CD4-positive, CD25-positive, alpha-beta regulatory T cell (primary cell): ENCODE data around the gene TDRD10. TPM values are rescaled to one million over a fixed set of nuclear protein-coding genes. Genes with fewer than 3 reads are reported as not detected.
A peak's percentile ranks its signal among the peaks of the same experiment; 100 is the strongest.

Source experiments
- ATAC-seq, 2 donors: fragments of 150-1000 bp; cut with Tn5 transposase; one replicate each; pipeline ENCODE4 v1.10.0; 2021; ENCODE audit warnings: low read depth in 2 of 2, moderate number of reproducible peaks in 2 of 2, moderate library complexity in 1 of 2
- DNase-seq, 3 donors: peaks; one replicate each; pipeline versions ENCODE4 v3.0.0 to v3.0.0-alpha.2; 2012 to 2022; ENCODE audit warnings: mixed read lengths in 1 of 3
- H3K27ac ChIP-seq: one replicate; pipeline ENCODE4 v1.7.0; 2013; ENCODE audit warnings: mild to moderate bottlenecking, low read length; ENCODE audit not compliant: insufficient read depth, poor library complexity, severe bottlenecking
- H3K27me3 ChIP-seq: one replicate; pipeline ENCODE4 v1.7.0; 2013; ENCODE audit warnings: low read length; ENCODE audit not compliant: control insufficient read depth, insufficient read depth
- H3K36me3 ChIP-seq: one replicate; pipeline ENCODE4 v1.7.0; 2013; ENCODE audit warnings: mild to moderate bottlenecking, low read length, moderate library complexity; ENCODE audit not compliant: control insufficient read depth, insufficient read depth
- H3K4me1 ChIP-seq: 2 replicates; pipeline ENCODE4 v1.7.0; 2013; ENCODE audit warnings: mild to moderate bottlenecking, low read length; ENCODE audit not compliant: insufficient read depth, control insufficient read depth, poor library complexity, severe bottlenecking
- H3K4me3 ChIP-seq: one replicate; pipeline ENCODE4 v1.7.0; 2013; ENCODE audit warnings: low read depth, mild to moderate bottlenecking, low read length, moderate library complexity
- H3K9me3 ChIP-seq, 2 experiments: 1 replicate in 1 of 2; 2 replicates in 1 of 2; pipeline ENCODE4 v1.7.0; 2013; ENCODE audit warnings: low read length in 2 of 2, mild to moderate bottlenecking in 1 of 2, moderate library complexity in 1 of 2; ENCODE audit not compliant: control insufficient read depth in 2 of 2
- H3K27ac Mint-ChIP-seq, 3 donors: one replicate each; pipeline ENCODE4 v1.8.0; 2020 to 2022; ENCODE audit warnings: mild to moderate bottlenecking in 3 of 3, mixed read lengths in 3 of 3, moderate library complexity in 2 of 3
- H3K27me3 Mint-ChIP-seq: one replicate; pipeline ENCODE4 v1.8.0; 2022; ENCODE audit warnings: mild to moderate bottlenecking, mixed read lengths
- H3K36me3 Mint-ChIP-seq: one replicate; pipeline ENCODE4 v1.8.0; 2020; ENCODE audit warnings: mixed read lengths
- H3K4me1 Mint-ChIP-seq, 4 donors: one replicate each; pipeline ENCODE4 v1.8.0; 2020 to 2022; ENCODE audit warnings: mixed read lengths in 4 of 4, mild to moderate bottlenecking in 1 of 4
- H3K4me3 Mint-ChIP-seq, 4 donors: one replicate each; pipeline ENCODE4 v1.8.0; 2020 to 2022; ENCODE audit warnings: mild to moderate bottlenecking in 4 of 4, mixed read lengths in 4 of 4, moderate library complexity in 3 of 4
- H3K9me3 Mint-ChIP-seq, 7 donors: one replicate each; pipeline ENCODE4 v1.8.0; 2020 to 2022; ENCODE audit warnings: mixed read lengths in 7 of 7, mild to moderate bottlenecking in 3 of 7, moderate library complexity in 2 of 7
- polyA plus RNA-seq, 4 donors: library from polyadenylated mRNA; unstranded; fragments of 300-500 nt; fragmentation: Illumina TruSeq; gene quantifications; one replicate each; pipeline ENCODE4 v1.2.3, GENCODE V29; 2021
- total RNA-seq: library from RNA; stranded (reverse); gene quantifications from one replicate; pipeline ENCODE4 v1.2.3, GENCODE V29; 2022

TDRD10 gene
- total and polyA plus RNA-seq, 5 donors from 2014 or later: not detected

GRCh38 chr1:154539486-154540483 lies 37.8 kb downstream of the TDRD10 start:
- H3K27ac ChIP-seq: no peak overlapping the region
- peaks cover 30% of the 10 kb centered on the region for H3K27me3 Mint-ChIP-seq
- no peaks in the 10 kb centered on the region for H3K9me3 Mint-ChIP-seq
- H3K4me3 ChIP-seq: no peak overlapping the region
- H3K27ac Mint-ChIP-seq: no peak overlapping the region
- H3K36me3 Mint-ChIP-seq: no peaks in the 10 kb centered on the region
- ATAC-seq (no peak), DNase-seq (no peak)
- no peaks in the 10 kb centered on the region for H3K36me3 ChIP-seq
- no peaks in the 10 kb centered on the region for H3K4me1 ChIP-seq
- peaks cover 0 to 3% (median 0%) of the 10 kb centered on the region in 4 donors for H3K4me1 Mint-ChIP-seq
- H3K9me3 ChIP-seq: no peaks in the 10 kb centered on the region
- no peak overlapping the region for H3K4me3 Mint-ChIP-seq
- peaks cover under 1% of the 10 kb centered on the region for H3K27me3 ChIP-seq

- H3K27ac Mint-ChIP-seq: no peak overlapping the region
- H3K4me3 Mint-ChIP-seq: no peak overlapping the region
- Histone ChIP-seq H3K36me3 (no peaks in the 10 kb centered on the region), H3K4me1 (no peaks in the 10 kb centered on the region), H3K9me3 (no peaks in the 10 kb centered on the region), H3K27me3 (no peaks in the 10 kb centered on the region), H3K27ac (no peak overlapping the region), H3K4me3 (no peak overlapping the region)
- no peaks in the 10 kb centered on the region for H3K9me3 Mint-ChIP-seq
- ATAC-seq (no peak), DNase-seq (no peak)
- H3K36me3 Mint-ChIP-seq: no peaks in the 10 kb centered on the region
- peaks cover 0 to 3% (median 0%) of the 10 kb centered on the region in 4 donors for H3K4me1 Mint-ChIP-seq
- peaks cover 19% of the 10 kb centered on the region for H3K27me3 Mint-ChIP-seq
Observed at GRCh38 chr1:154541231-154541630, 39.2 kb downstream of the TDRD10 start.

- ATAC-seq (peak; percentile 62 to 69), DNase-seq (peak; percentile 16 to 62 (median 41))
- peaks cover 19% of the 10 kb centered on the region for H3K36me3 Mint-ChIP-seq
- Histone ChIP-seq H3K27ac (no peak overlapping the region), H3K4me3 (no peak overlapping the region), H3K9me3 (no peaks in the 10 kb centered on the region), H3K4me1 (no peaks in the 10 kb centered on the region), H3K27me3 (no peaks in the 10 kb centered on the region), H3K36me3 (peaks cover 31% of the 10 kb centered on the region)
- H3K4me1 Mint-ChIP-seq: peaks cover 5 to 30% (median 12%) of the 10 kb centered on the region in 4 donors
- peak overlapping the region in 1 of 3 donors; percentile 65 for H3K27ac Mint-ChIP-seq
- no peaks in the 10 kb centered on the region for H3K9me3 Mint-ChIP-seq
- no peak overlapping the region for H3K4me3 Mint-ChIP-seq
- peaks cover 4% of the 10 kb centered on the region for H3K27me3 Mint-ChIP-seq
Observed at GRCh38 chr1:154546264-154547063, 44.4 kb downstream of the TDRD10 start.

GRCh38 chr1:154547105-154547732 lies 45.2 kb downstream of the TDRD10 start:
- H3K27ac ChIP-seq: no peak overlapping the region
- ATAC-seq (no peak), DNase-seq (no peak)
- no peaks in the 10 kb centered on the region for H3K4me1 ChIP-seq
- H3K27me3 ChIP-seq: no peaks in the 10 kb centered on the region
- no peaks in the 10 kb centered on the region for H3K9me3 ChIP-seq
- H3K4me3 ChIP-seq: no peak overlapping the region
- H3K36me3 ChIP-seq: peaks cover 38% of the 10 kb centered on the region
- peak overlapping the region in 2 of 3 donors; percentile 31 to 69 for H3K27ac Mint-ChIP-seq
- no peaks in the 10 kb centered on the region for H3K9me3 Mint-ChIP-seq
- H3K36me3 Mint-ChIP-seq: peaks cover 19% of the 10 kb centered on the region
- no peak overlapping the region for H3K4me3 Mint-ChIP-seq
- H3K4me1 Mint-ChIP-seq: peaks cover 5 to 28% (median 12%) of the 10 kb centered on the region in 4 donors
- H3K27me3 Mint-ChIP-seq: peaks cover 4% of the 10 kb centered on the region

GRCh38 chr1:154548028-154548427 lies 46.0 kb downstream of the TDRD10 start:
- Mint-ChIP-seq H3K4me3 (no peak overlapping the region), H3K27ac (peak overlapping the region in 1 of 3 donors; percentile 31), H3K36me3 (peaks cover 24% of the 10 kb centered on the region), H3K27me3 (peaks cover 4% of the 10 kb centered on the region), H3K4me1 (peaks cover 5 to 28% (median 12%) of the 10 kb centered on the region in 4 donors), H3K9me3 (no peaks in the 10 kb centered on the region)
- ATAC-seq (no peak), DNase-seq (no peak)
- H3K27ac ChIP-seq: no peak overlapping the region
- peaks cover 46% of the 10 kb centered on the region for H3K36me3 ChIP-seq
- no peaks in the 10 kb centered on the region for H3K4me1 ChIP-seq
- H3K9me3 ChIP-seq: no peaks in the 10 kb centered on the region
- H3K27me3 ChIP-seq: no peaks in the 10 kb centered on the region
- no peak overlapping the region for H3K4me3 ChIP-seq

GRCh38 chr1:154549202-154549770 lies 47.3 kb downstream of the TDRD10 start:
- no peak overlapping the region for H3K27ac ChIP-seq
- peaks cover 58% of the 10 kb centered on the region for H3K36me3 ChIP-seq
- Mint-ChIP-seq H3K4me3 (peak overlapping the region in 1 of 4 donors; percentile 22), H3K27me3 (no peaks in the 10 kb centered on the region), H3K4me1 (peaks cover 5 to 28% (median 18%) of the 10 kb centered on the region in 4 donors), H3K9me3 (no peaks in the 10 kb centered on the region), H3K27ac (peak overlapping the region in 2 of 3 donors; percentile 62 to 65), H3K36me3 (peaks cover 35% of the 10 kb centered on the region)
- no peaks in the 10 kb centered on the region for H3K9me3 ChIP-seq
- H3K27me3 ChIP-seq: no peaks in the 10 kb centered on the region
- no peak overlapping the region for H3K4me3 ChIP-seq
- ATAC-seq (no peak), DNase-seq (no peak)
- no peaks in the 10 kb centered on the region for H3K4me1 ChIP-seq

- Mint-ChIP-seq H3K27ac (peak overlapping the region in 1 of 3 donors; percentile 42), H3K9me3 (no peaks in the 10 kb centered on the region), H3K4me1 (peaks cover 7 to 34% (median 20%) of the 10 kb centered on the region in 4 donors), H3K4me3 (peak overlapping the region in 1 of 4 donors; percentile 3), H3K36me3 (peaks cover 42% of the 10 kb centered on the region), H3K27me3 (no peaks in the 10 kb centered on the region)
- H3K27me3 ChIP-seq: no peaks in the 10 kb centered on the region
- H3K27ac ChIP-seq: no peak overlapping the region
- no peak for DNase-seq
- no peaks in the 10 kb centered on the region for H3K4me1 ChIP-seq
- no peaks in the 10 kb centered on the region for H3K9me3 ChIP-seq
- no peak overlapping the region for H3K4me3 ChIP-seq
- no peak for ATAC-seq
- peaks cover 66% of the 10 kb centered on the region for H3K36me3 ChIP-seq
Observed at GRCh38 chr1:154550070-154550469, 48.1 kb downstream of the TDRD10 start.
